Measurements from ENCODE around the gene PGM5.

The PGM5 gene

GRCh38 chr9:68447611-68448010 lies 91.2 kb downstream of the PGM5 start:
- Mint-ChIP-seq H3K36me3 (ENCODE audit: low read depth) (no peaks in the 10 kb centered on the region), H3K27ac (no peak overlapping the region), H3K4me3 (no peak overlapping the region), H3K9me3 (no peaks in the 10 kb centered on the region), H3K4me1 (ENCODE audit: low read depth) (no peaks in the 10 kb centered on the region), H3K27me3 (peaks cover 8% of the 10 kb centered on the region)

DNA sequence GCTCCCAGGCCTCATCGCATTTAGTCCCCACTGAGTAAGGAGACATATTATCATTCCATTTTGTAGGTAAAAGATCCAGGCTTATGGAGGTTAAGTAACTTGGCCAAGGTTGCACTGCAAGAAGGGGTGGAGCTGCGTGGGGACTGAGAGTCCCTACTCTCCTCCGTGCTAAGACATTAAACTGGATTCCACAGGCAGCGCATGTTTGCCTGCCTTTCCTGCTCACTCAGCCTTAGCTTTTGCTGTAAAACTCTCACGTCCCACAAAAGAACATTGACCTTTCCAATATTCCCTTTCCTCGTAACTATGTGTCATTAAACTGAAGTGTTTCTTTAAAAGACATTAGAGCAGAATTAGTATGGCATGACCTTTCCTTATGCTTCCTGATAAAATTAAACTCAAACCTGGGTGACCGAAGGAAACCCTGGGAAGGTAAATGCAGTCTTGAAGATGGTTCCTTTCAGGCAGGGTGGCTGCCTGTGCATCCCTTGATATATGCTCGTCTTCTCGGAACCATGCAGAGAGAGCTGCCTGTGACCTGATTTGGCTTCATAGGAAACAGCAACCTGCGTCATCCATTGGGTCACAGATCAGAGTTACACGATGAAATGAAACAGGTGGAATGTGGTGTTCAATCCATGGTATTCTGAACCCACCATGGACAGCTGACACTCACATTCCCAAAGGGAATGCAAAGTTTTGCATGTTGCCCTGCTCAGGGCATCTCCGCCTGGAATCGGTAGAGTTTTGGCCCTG lies 98.3 kb downstream of the PGM5 start:
- Mint-ChIP-seq H3K9me3 (no peaks in the 10 kb centered on the region), H3K27ac (no peak overlapping the region), H3K4me1 (ENCODE audit: low read depth) (no peaks in the 10 kb centered on the region), H3K36me3 (ENCODE audit: low read depth) (no peaks in the 10 kb centered on the region), H3K27me3 (peaks cover 4% of the 10 kb centered on the region), H3K4me3 (no peak overlapping the region)

DNA sequence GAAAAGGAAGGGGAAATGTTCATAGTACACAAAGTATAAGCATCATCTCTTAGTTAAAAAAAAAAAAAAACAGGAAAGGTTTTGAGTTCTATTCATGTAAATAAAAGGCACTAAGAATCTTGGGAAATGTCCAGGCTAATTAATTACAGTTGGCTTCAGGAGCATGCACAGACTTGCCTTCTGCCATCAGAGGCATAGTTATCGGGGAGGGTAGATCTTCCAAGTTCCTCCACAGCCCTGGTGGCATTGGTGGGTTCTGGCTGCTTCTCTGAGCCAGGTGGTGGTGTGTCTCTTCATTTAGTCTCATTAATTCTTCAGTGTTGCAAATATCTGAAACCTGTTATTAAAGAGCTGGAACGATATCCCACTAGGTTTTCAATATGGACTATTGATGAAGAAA lies 99.0 kb downstream of the PGM5 start:
- no peaks in the 10 kb centered on the region for H3K4me1 Mint-ChIP-seq (ENCODE audit: low read depth)
- H3K27ac Mint-ChIP-seq = no peak overlapping the region
- H3K36me3 Mint-ChIP-seq (ENCODE audit: low read depth) = no peaks in the 10 kb centered on the region
- H3K4me3 Mint-ChIP-seq = no peak overlapping the region
- H3K27me3 Mint-ChIP-seq = peaks cover 4% of the 10 kb centered on the region
- no peaks in the 10 kb centered on the region for H3K9me3 Mint-ChIP-seq

- Mint-ChIP-seq H3K27me3 (peaks cover 4% of the 10 kb centered on the region), H3K36me3 (ENCODE audit: low read depth) (no peaks in the 10 kb centered on the region), H3K4me1 (ENCODE audit: low read depth) (no peaks in the 10 kb centered on the region), H3K4me3 (no peak overlapping the region), H3K27ac (no peak overlapping the region), H3K9me3 (no peaks in the 10 kb centered on the region)
These were observed 101.4 kb downstream of the PGM5 start for GRCh38 chr9:68457803-68458202.

- Mint-ChIP-seq H3K4me3 (no peak overlapping the region), H3K27ac (no peak overlapping the region), H3K4me1 (ENCODE audit: low read depth) (no peaks in the 10 kb centered on the region), H3K27me3 (peaks cover 4% of the 10 kb centered on the region), H3K36me3 (ENCODE audit: low read depth) (no peaks in the 10 kb centered on the region), H3K9me3 (no peaks in the 10 kb centered on the region)
These were observed 102.5 kb downstream of the PGM5 start for GRCh38 chr9:68458918-68459317.

GRCh38 chr9:68462105-68462775 lies 105.8 kb downstream of the PGM5 start:
- Mint-ChIP-seq H3K9me3 (no peaks in the 10 kb centered on the region), H3K4me1 (ENCODE audit: low read depth) (no peaks in the 10 kb centered on the region), H3K27me3 (peaks cover 8% of the 10 kb centered on the region), H3K36me3 (ENCODE audit: low read depth) (no peaks in the 10 kb centered on the region), H3K27ac (no peak overlapping the region), H3K4me3 (no peak overlapping the region)

DNA sequence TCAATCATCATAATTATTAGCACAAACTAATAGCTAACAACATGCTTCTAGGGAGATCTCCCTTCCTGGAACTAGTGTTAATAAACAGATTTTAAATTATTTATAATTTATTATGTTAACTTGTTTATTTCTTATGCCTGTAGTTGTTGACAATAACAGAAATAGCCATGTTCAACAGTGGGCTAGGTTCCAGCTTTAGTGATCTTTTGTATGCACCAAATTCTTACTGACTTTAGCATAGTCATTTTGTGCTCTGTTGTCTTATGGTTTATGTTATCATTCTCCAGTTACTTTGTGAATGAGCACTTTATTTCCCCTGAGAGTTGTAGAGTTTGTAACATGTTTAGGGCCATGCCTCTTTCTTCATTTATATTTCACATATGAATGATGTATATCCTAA lies 113.7 kb downstream of the PGM5 start:
- Mint-ChIP-seq H3K27ac (no peak overlapping the region), H3K36me3 (ENCODE audit: low read depth) (no peaks in the 10 kb centered on the region), H3K27me3 (peaks cover 7% of the 10 kb centered on the region), H3K9me3 (no peaks in the 10 kb centered on the region), H3K4me1 (ENCODE audit: low read depth) (no peaks in the 10 kb centered on the region), H3K4me3 (no peak overlapping the region)

GRCh38 chr9:68470634-68471033 lies 114.2 kb downstream of the PGM5 start:
- Mint-ChIP-seq H3K4me1 (ENCODE audit: low read depth) (no peaks in the 10 kb centered on the region), H3K27ac (no peak overlapping the region), H3K36me3 (ENCODE audit: low read depth) (no peaks in the 10 kb centered on the region), H3K9me3 (no peaks in the 10 kb centered on the region), H3K4me3 (no peak overlapping the region), H3K27me3 (peaks cover 7% of the 10 kb centered on the region)

GRCh38 chr9:68472119-68472518 lies 115.7 kb downstream of the PGM5 start:
- H3K27ac Mint-ChIP-seq = no peak overlapping the region
- no peaks in the 10 kb centered on the region for H3K36me3 Mint-ChIP-seq (ENCODE audit: low read depth)
- H3K4me3 Mint-ChIP-seq = no peak overlapping the region
- H3K9me3 Mint-ChIP-seq = no peaks in the 10 kb centered on the region
- peaks cover 11% of the 10 kb centered on the region for H3K27me3 Mint-ChIP-seq
- no peaks in the 10 kb centered on the region for H3K4me1 Mint-ChIP-seq (ENCODE audit: low read depth)

- H3K4me1 Mint-ChIP-seq (ENCODE audit: low read depth) = no peaks in the 10 kb centered on the region
- no peaks in the 10 kb centered on the region for H3K9me3 Mint-ChIP-seq
- no peak overlapping the region for H3K4me3 Mint-ChIP-seq
- peaks cover 14% of the 10 kb centered on the region for H3K27me3 Mint-ChIP-seq
- no peak overlapping the region for H3K27ac Mint-ChIP-seq
- no peaks in the 10 kb centered on the region for H3K36me3 Mint-ChIP-seq (ENCODE audit: low read depth)
These were observed 117.4 kb downstream of the PGM5 start for GRCh38 chr9:68473790-68474189.

DNA sequence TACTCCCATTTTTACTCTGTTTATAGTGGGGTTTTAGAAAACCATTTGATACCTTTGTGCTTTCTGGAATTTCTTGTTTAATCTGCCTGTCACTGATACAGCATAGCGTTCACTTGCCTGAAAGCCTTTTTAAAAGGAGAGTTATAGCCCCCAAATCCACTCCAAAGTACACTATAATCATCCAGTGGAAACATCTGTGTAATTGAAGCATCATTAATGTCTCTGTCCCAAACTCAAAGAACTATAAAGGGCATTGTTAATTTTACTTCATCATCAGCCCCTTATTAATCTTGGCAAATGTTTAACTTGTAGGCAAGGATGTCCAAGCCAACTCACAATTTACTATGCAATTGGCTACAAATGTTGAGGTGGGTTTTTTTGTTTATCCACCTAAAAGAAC lies 120.0 kb downstream of the PGM5 start:
- H3K36me3 Mint-ChIP-seq (ENCODE audit: low read depth) = no peaks in the 10 kb centered on the region
- no peak overlapping the region for H3K27ac Mint-ChIP-seq
- no peaks in the 10 kb centered on the region for H3K4me1 Mint-ChIP-seq (ENCODE audit: low read depth)
- H3K27me3 Mint-ChIP-seq = peaks cover 14% of the 10 kb centered on the region
- no peaks in the 10 kb centered on the region for H3K9me3 Mint-ChIP-seq
- H3K4me3 Mint-ChIP-seq = no peak overlapping the region

GRCh38 chr9:68476847-68477246 lies 120.4 kb downstream of the PGM5 start:
- no peaks in the 10 kb centered on the region for H3K4me1 Mint-ChIP-seq (ENCODE audit: low read depth)
- H3K36me3 Mint-ChIP-seq (ENCODE audit: low read depth) = no peaks in the 10 kb centered on the region
- H3K9me3 Mint-ChIP-seq = no peaks in the 10 kb centered on the region
- H3K4me3 Mint-ChIP-seq = no peak overlapping the region
- H3K27me3 Mint-ChIP-seq = peaks cover 14% of the 10 kb centered on the region
- H3K27ac Mint-ChIP-seq = no peak overlapping the region

DNA sequence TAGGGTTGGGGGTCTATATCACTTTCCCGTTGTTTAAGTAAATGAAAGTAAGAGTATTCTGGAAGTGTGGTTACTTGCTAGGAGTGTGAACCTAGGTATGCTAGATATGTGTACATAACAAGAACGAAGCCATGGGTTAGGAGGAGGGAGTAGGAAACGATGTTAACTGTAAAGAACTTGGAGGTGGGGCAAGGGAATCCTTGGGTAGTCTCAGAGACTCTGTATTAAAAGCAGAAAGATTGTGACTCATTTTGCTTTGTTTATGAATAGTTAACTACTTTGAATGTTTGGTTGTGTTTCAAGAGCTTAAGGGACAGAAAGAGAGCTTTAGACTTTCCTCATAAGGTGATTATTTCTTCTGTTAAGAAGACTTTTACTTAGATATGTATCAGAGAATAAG lies 124.4 kb downstream of the PGM5 start:
- H3K27ac Mint-ChIP-seq = no peak overlapping the region
- peaks cover 16% of the 10 kb centered on the region for H3K27me3 Mint-ChIP-seq
- no peaks in the 10 kb centered on the region for H3K4me1 Mint-ChIP-seq (ENCODE audit: low read depth)
- H3K36me3 Mint-ChIP-seq (ENCODE audit: low read depth) = no peaks in the 10 kb centered on the region
- no peak overlapping the region for H3K4me3 Mint-ChIP-seq
- H3K9me3 Mint-ChIP-seq = no peaks in the 10 kb centered on the region

GRCh38 chr9:68482548-68482947 lies 126.1 kb downstream of the PGM5 start:
- no peaks in the 10 kb centered on the region for H3K4me1 Mint-ChIP-seq (ENCODE audit: low read depth)
- no peak overlapping the region for H3K4me3 Mint-ChIP-seq
- no peaks in the 10 kb centered on the region for H3K36me3 Mint-ChIP-seq (ENCODE audit: low read depth)
- peaks cover 6% of the 10 kb centered on the region for H3K27me3 Mint-ChIP-seq
- no peak overlapping the region for H3K27ac Mint-ChIP-seq
- H3K9me3 Mint-ChIP-seq = no peaks in the 10 kb centered on the region

DNA sequence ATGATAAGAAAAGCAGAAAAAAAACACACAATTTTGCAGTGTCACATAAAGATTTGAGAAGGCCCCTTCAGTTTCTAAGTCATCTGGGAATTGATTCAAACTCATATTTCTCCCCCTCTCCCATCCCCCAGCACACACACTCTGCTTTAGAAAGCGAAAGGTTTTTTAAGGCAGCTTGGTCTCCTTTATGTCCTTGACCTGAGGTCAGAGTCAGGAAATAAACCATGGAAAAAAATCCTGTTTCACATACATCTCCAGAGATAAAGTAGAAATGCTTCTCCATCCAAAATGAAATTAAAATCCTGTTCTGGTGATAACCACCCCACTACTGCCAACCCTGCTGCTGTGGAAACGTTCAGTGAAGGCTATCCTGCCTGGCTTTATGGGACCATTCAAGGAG lies 131.7 kb downstream of the PGM5 start:
- H3K27ac Mint-ChIP-seq = no peak overlapping the region
- no peak overlapping the region for H3K4me3 Mint-ChIP-seq
- H3K36me3 Mint-ChIP-seq (ENCODE audit: low read depth) = no peaks in the 10 kb centered on the region
- no peaks in the 10 kb centered on the region for H3K9me3 Mint-ChIP-seq
- H3K27me3 Mint-ChIP-seq = peaks cover 15% of the 10 kb centered on the region
- H3K4me1 Mint-ChIP-seq (ENCODE audit: low read depth) = no peaks in the 10 kb centered on the region

DNA sequence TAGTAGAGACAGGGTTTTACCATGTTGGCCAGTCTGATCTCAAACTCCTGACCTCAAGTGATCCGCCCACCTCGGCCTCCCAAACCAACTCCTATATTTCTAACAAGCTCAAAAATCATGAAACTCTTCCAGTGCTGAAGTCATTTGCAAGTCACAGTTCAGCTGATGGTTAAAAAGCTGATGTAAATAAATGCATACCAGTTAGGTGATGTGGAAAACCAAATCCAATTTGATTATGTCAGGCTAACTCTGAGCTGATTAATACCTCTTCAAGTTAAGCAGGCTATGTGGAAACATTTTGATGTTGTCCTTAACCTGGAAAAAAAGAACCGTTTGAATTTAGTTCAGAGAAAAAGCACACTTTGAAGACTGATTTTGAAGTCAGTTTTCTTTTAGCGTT lies 133.2 kb downstream of the PGM5 start:
- Mint-ChIP-seq H3K9me3 (no peaks in the 10 kb centered on the region), H3K4me1 (ENCODE audit: low read depth) (no peaks in the 10 kb centered on the region), H3K27ac (no peak overlapping the region), H3K27me3 (peaks cover 24% of the 10 kb centered on the region), H3K36me3 (ENCODE audit: low read depth) (no peaks in the 10 kb centered on the region), H3K4me3 (no peak overlapping the region)

Data from stimulated activated naive CD8-positive, alpha-beta T cell treated with anti-CD3 and anti-CD28 coated beads, Interleukin-15, Interleukin-2, amounts not matched to agents 100 ng/mL and 50 ng/mL, for 24 hours (primary cell).